H1 (cell line): ENCODE results near the gene GALNTL6.

Experiments
- CTCF ChIP-seq, 3 experiments: IDR thresholded peaks; 1 replicate in 2 of 3; 2 replicates in 1 of 3; pipeline versions ENCODE4 v1.5.1 to v1.6.1; 2011; ENCODE audit warnings: low read length in 3 of 3, mild to moderate bottlenecking in 3 of 3, inconsistent platforms in 2 of 3, low read depth in 1 of 3, moderate library complexity in 1 of 3; ENCODE audit not compliant: insufficient read depth in 1 of 3; ENCODE audit errors: control extremely low read depth in 1 of 3
- EGR1 ChIP-seq: IDR thresholded peaks from 2 replicates; pipeline ENCODE4 v1.6.1; 2011; ENCODE audit warnings: low read depth, low read length, borderline replicate concordance
- POLR2A ChIP-seq, 2 experiments: IDR thresholded peaks; 1 replicate in 1 of 2; 2 replicates in 1 of 2; pipeline ENCODE4 v1.6.1; 2011; ENCODE audit warnings: low read depth in 2 of 2, low read length in 2 of 2, mild to moderate bottlenecking in 2 of 2; ENCODE audit errors: control extremely low read depth in 1 of 2
- SP1 ChIP-seq: IDR thresholded peaks from 2 replicates; pipeline ENCODE4 v1.6.1; 2011; ENCODE audit warnings: low read depth, low read length
- TCF12 ChIP-seq: IDR thresholded peaks from 2 replicates; pipeline ENCODE4 v1.6.1; 2011; ENCODE audit warnings: low read depth, mild to moderate bottlenecking, low read length
- ZNF274 ChIP-seq: IDR thresholded peaks from 2 replicates; pipeline ENCODE4 v1.7.0; 2012; ENCODE audit warnings: low read length, borderline replicate concordance; ENCODE audit errors: extremely low read depth

- no peak for TF ChIP-seq CTCF (IDR thresholded peaks at IDR 0.05; ENCODE audit: control extremely low read depth in 1 of 3, insufficient read depth in 1 of 3, low read depth in 1 of 3, low read length in 3 of 3)
- no peak for TF ChIP-seq TCF12
- no peak for TF ChIP-seq EGR1
- TF ChIP-seq ZNF274 = no peak
- no peak for TF ChIP-seq POLR2A (IDR thresholded peaks at IDR 0.05; ENCODE audit: control extremely low read depth in 1 of 2, low read depth in 2 of 2, low read length in 2 of 2)
- no peak for TF ChIP-seq SP1
Observed at GRCh38 chr4:172619798-172620197, 806.6 kb downstream of the GALNTL6 start.
